ENCODE data around the gene ZNF76. TPM values are rescaled to one million over a fixed set of nuclear protein-coding genes. Genes with fewer than 3 reads are reported as not detected.

The ZNF76 gene
- total RNA-seq, 2 experiments from 2014 or later, result 46.1 to 53.4 TPM

DNA sequence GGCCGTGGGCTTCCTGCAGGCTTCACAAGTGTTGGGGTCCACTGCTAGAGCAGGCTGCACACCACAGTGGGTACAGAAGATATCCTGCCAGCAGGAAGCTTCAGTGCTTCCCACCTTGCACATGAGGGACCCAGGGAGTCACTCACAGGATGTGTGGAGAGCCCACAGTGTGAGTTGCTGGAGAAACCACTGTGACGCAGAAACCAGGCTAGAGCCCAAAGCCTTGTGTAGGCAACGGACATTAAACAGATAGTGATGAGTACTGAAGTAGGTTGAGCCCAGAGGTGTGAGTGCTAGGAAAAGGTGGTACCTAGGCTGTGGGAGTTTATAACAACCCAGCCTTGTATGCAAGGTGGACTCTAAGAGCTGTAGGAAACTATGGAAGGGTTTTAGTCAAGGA, 19.2 kb downstream of the ZNF76 start:
- no peak for ATAC-seq (ENCODE audit: poor library complexity)
- TF ChIP-seq, protein P1, sequence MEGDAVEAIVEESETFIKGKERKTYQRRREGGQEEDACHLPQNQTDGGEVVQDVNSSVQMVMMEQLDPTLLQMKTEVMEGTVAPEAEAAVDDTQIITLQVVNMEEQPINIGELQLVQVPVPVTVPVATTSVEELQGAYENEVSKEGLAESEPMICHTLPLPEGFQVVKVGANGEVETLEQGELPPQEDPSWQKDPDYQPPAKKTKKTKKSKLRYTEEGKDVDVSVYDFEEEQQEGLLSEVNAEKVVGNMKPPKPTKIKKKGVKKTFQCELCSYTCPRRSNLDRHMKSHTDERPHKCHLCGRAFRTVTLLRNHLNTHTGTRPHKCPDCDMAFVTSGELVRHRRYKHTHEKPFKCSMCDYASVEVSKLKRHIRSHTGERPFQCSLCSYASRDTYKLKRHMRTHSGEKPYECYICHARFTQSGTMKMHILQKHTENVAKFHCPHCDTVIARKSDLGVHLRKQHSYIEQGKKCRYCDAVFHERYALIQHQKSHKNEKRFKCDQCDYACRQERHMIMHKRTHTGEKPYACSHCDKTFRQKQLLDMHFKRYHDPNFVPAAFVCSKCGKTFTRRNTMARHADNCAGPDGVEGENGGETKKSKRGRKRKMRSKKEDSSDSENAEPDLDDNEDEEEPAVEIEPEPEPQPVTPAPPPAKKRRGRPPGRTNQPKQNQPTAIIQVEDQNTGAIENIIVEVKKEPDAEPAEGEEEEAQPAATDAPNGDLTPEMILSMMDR (IDR thresholded peaks at IDR 0.05), result no peak
- intact Hi-C loops (cut with DNase I, micrococcal nuclease), result no loop called here

DNA sequence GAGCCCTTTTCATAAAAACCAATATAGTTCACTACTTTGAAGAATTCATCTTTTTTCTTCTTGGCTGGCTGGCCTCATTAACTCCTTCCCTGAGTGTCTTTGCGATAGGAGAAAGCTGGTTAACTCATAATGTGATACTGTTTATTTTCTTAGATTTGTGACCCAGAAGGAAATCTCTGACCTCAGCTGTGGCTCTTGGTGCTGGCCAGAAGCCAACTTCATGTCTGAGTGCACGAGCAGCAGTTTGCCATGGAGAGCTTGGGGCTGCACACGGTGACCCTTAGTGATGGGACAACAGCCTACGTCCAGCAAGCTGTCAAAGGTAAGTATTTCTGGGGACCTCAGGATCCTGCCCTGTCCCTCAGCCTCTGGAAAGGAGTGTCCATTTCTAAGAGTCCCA, 21.4 kb downstream of the ZNF76 start:
- H3K4me1 ChIP-seq (ENCODE audit: insufficient read depth, low read length), result no peaks in the 10 kb centered on the region
- Mint-ChIP-seq H3K4me1 (ENCODE audit: low read depth) (no peaks in the 10 kb centered on the region), H3K27ac (no peak overlapping the region), H3K27me3 (no peaks in the 10 kb centered on the region), H3K4me3 (no peak overlapping the region), H3K9me3 (no peaks in the 10 kb centered on the region), H3K36me3 (ENCODE audit: low read depth) (peaks cover 54% of the 10 kb centered on the region)
- TF ChIP-seq, protein P1 (IDR thresholded peaks at IDR 0.05), result no peak
- CTCF ChIA-PET, result no interaction called here
- DNase-seq (no peak), ATAC-seq (ENCODE audit: poor library complexity) (no peak)
- no peak overlapping the region for H3K4me3 ChIP-seq (ENCODE audit: low read length)
- H3K27me3 ChIP-seq (ENCODE audit: control insufficient read depth in 1 of 2, insufficient read depth in 2 of 2, low read length in 2 of 2), result no peaks in the 10 kb centered on the region
- intact Hi-C loops (cut with DNase I, micrococcal nuclease), result no loop called here
- H3K27ac ChIP-seq (ENCODE audit: low read depth in 1 of 2, low read length in 2 of 2), result no peak overlapping the region
- H3K9me3 ChIP-seq (ENCODE audit: control insufficient read depth in 1 of 2, insufficient read depth in 1 of 2, low read length in 2 of 2), result no peaks in the 10 kb centered on the region
- peaks cover 48% of the 10 kb centered on the region for H3K36me3 ChIP-seq (ENCODE audit: insufficient read depth, low read length)
- POLR2A ChIA-PET, result no interaction called here

More for the DNA sequence above, 19.2 kb downstream of the ZNF76 start:
- Mint-ChIP-seq H3K4me3 (no peak overlapping the region), H3K27me3 (no peaks in the 10 kb centered on the region), H3K36me3 (ENCODE audit: low read depth) (peaks cover 36% of the 10 kb centered on the region), H3K27ac (no peak overlapping the region), H3K9me3 (no peaks in the 10 kb centered on the region), H3K4me1 (ENCODE audit: low read depth) (peaks cover 6% of the 10 kb centered on the region)
- no peaks in the 10 kb centered on the region for H3K9me3 ChIP-seq (ENCODE audit: control insufficient read depth in 1 of 2, insufficient read depth in 1 of 2, low read length in 2 of 2)
- H3K36me3 ChIP-seq (ENCODE audit: insufficient read depth, low read length), result peaks cover 32% of the 10 kb centered on the region
- DNase-seq, result no peak
- H3K4me1 ChIP-seq (ENCODE audit: insufficient read depth, low read length), result no peaks in the 10 kb centered on the region
- POLR2A ChIA-PET, result no interaction called here
- no peak overlapping the region for H3K4me3 ChIP-seq (ENCODE audit: low read length)
- no peak overlapping the region for H3K27ac ChIP-seq (ENCODE audit: low read depth in 1 of 2, low read length in 2 of 2)
- H3K27me3 ChIP-seq (ENCODE audit: control insufficient read depth in 1 of 2, insufficient read depth in 2 of 2, low read length in 2 of 2), result no peaks in the 10 kb centered on the region
- CTCF ChIA-PET, result interaction anchor here (0.7 kb wide), 1 partner anchor 19 kb away, joined by 3 read pairs; no protein-coding TSS in a partner anchor

DNA sequence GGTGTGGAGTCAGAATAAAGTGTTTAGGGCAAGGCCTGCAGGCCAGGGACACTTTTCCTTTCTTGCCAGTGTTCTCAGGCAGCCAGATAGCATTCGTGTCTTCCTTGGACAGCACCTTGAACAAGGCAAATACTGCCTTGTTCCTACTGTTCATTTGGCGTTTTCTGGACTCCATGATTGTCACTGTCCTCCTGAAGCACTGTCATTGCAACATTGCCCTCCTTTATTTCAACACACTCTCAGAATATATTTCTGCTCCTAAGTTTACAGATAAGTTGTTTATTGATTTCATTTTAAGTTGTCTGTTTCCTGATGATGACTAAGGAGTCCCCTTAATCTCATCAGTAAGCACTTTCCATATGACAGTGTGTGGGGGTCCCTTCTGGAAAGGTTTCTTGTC, 22.9 kb downstream of the ZNF76 start:
- intact Hi-C loops (cut with DNase I, micrococcal nuclease), result no loop called here
- Histone ChIP-seq H3K27me3 (ENCODE audit: control insufficient read depth in 1 of 2, insufficient read depth in 2 of 2, low read length in 2 of 2) (no peaks in the 10 kb centered on the region), H3K9me3 (ENCODE audit: control insufficient read depth in 1 of 2, insufficient read depth in 1 of 2, low read length in 2 of 2) (no peaks in the 10 kb centered on the region), H3K4me3 (ENCODE audit: low read length) (no peak overlapping the region), H3K4me1 (ENCODE audit: insufficient read depth, low read length) (no peaks in the 10 kb centered on the region), H3K27ac (ENCODE audit: low read depth in 1 of 2, low read length in 2 of 2) (no peak overlapping the region), H3K36me3 (ENCODE audit: insufficient read depth, low read length) (peaks cover 63% of the 10 kb centered on the region)
- ATAC-seq (ENCODE audit: poor library complexity) (no peak), DNase-seq (no peak)
- Mint-ChIP-seq H3K4me3 (no peak overlapping the region), H3K27ac (no peak overlapping the region), H3K4me1 (ENCODE audit: low read depth) (no peaks in the 10 kb centered on the region), H3K27me3 (no peaks in the 10 kb centered on the region), H3K9me3 (no peaks in the 10 kb centered on the region), H3K36me3 (ENCODE audit: low read depth) (peaks cover 70% of the 10 kb centered on the region)
- TF ChIP-seq, protein P1 (IDR thresholded peaks at IDR 0.05), result no peak
- ChIA-PET CTCF (no interaction called here), POLR2A (no interaction called here)

Data from CD4-positive, alpha-beta T cell (primary cell).